Activated gamma-delta T cell treated with anti-CD3 and anti-CD28 coated beads, Interleukin-2, amount 50 U/mL, for 16 hours (primary cell): Measurements from ENCODE around the gene RNF126.
"Not testable (repeated sequence)": the region's sequence is repeated elsewhere in the genome, so short reads cannot be mapped to it uniquely, and the experiment has no call there.

Experiments
- DNase-seq: peaks from one replicate; pipeline ENCODE4 v3.0.0-alpha.2; 2020; ENCODE audit warnings: low read depth

RNF126 gene

DNA sequence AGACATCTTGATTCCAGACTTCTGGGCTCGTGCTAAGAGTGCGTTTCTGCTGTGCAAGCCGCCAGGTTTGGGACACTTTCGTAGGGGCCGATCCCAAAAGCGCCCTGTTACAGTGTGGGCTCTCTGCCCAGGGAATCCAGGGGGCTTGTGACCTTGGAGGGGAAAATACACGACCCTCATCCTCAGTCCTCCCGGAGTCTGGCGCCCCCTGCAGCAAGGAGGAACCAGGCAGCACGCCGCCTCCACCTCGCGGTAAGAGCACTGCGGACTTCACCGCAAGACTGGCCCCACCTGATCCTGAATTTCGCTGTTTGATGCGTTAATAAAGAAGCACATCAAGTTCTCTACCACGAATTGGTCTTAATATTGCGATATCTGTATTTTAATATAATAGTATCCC is 34.8 kb downstream of the RNF126 start:
- no peak for DNase-seq

DNA sequence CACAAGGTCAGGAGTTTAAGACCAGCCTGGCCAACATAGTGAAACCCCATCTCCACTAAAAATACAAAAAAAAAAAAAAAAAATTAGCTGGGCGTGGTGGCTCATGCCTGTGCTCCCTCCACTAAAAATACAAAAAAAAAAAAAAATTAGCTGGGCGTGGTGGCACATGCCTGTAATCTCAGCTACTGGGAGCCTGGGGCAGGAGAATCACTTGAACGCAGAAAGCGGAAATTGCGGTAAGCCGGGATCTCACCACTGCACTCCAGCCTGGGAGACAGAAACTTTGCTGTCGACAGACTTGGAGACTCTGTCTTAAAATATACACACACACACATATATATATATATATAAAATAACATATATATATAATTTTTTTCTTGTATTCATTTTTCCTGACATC is 36.4 kb downstream of the RNF126 start:
- DNase-seq, result not testable (repeated sequence)

DNA sequence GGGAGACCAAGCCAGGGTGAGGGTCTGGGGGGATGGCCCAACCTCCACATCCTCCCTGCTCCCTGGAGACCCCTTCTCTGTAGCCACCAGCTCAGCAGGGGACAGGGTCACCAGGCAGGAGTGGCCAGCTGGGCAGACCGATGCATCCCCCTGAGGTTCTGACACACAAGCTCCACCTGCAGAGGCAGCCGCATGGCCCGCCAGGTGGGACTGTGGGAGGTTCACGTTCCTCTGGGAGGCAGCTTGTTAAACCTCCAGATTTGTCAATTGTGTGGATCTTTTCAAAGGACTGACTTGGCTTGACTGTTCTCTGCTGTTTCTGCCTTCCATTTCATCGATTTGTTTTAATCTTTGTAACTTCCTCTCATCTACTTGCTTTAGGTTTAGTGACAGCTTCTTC is 37.8 kb downstream of the RNF126 start:
- no peak for DNase-seq

DNA sequence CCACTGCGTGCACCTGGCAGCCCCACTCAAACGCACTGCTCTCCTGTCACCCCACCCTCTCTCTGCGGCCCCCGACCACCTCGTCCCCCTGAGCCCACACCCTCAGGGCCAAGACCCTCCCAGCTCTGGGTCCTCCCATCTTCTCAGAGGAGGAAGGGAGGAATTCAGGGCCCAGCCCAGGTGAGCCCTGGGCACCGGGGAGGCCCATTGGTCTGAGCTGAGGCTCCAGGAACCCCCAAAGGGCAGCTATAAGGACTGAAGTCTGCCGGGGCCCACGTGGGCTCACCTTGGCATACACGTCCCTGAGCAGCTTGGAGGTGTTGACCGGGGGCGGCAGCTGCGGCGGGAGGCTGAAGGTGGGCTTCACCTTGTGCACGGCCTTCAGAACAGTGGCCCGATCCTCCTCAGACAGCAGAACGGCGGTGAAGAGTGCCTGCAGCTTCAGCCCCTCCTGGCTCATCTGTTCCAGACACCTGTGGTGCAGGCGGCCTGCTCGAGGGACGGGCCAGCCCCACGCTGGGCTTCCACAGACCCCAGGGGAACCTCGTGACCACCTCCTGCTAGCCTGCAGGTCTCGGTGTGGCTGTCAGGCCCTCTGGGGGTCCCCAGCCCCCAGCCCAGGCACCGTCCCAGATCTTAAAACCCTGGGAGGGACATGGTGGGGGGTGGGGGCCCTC is 38.4 kb downstream of the RNF126 start:
- DNase-seq, result no peak

DNA sequence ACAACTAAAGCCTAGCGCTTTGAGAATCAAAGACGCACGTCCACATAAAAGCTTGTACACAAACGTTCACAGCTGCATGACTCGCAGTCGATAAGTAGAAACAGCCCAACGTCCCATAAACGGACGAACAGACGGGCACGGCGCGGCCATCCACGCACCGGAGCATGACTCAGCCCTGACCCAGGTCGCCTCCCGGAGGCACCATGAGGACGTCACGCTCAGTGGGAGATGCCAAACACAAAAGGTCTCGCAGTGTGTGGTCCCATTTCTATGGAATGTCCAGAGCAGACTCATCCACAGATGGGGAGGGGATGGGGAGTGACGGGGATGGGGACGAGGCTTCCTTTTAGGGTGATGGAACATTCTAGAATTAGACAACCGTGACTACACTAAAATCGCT is 39.0 kb downstream of the RNF126 start:
- no peak for DNase-seq

DNA sequence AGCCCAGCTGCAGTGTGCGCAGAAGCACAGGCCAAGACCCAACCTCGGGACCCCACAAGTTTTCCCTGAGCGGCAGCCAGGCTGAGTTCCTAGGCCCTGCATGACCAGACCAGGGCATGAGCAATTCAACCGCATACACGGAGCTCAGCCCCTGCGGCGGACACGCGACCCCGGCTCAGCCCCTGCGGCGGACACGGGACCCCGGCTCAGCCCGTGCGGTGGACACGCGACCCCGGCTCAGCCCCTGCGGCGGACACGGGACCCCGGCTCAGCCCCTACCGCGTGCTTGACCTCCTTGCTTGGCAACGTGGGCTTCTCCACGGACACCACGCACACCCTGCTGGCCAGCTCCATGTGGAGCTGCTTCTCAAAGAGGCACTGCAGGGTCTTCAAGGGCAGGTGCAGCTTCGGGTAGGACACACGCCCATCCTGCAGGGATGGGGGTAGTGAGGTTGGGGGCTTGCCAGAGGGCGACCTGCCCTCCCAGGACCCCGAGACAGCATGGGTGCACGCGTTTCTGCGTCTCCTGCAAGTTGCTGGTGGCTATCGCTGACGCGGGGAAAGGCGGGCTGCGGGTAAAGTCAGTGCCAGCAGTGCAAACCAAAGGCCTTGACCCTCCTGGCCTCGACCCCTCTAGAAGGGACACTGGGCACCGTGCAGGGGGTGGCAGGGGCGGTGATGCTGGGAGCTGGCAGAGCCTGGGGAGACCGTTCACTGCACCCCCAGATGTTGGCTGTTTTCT is 39.7 kb downstream of the RNF126 start:
- no peak for DNase-seq

DNA sequence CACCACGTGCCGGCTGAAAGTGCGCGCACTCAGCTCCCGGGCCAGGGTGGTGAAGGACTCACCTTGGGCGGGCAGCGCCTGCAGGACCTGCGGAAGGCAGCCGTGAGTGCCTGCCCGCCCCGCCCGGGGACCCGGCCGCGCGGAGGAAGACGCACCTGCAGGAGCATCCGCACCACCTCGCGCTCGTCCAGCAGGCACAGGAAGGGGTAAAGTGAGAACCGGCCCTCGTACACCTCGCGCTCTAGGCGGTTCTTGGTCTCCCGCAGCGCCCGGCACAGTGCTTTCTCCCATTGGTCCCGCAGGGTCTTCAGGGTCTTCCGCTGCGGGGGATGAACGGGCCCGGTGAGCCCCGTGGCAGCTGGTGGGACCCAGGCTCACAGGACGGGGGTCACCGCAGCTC is 40.3 kb downstream of the RNF126 start:
- no peak for DNase-seq

DNA sequence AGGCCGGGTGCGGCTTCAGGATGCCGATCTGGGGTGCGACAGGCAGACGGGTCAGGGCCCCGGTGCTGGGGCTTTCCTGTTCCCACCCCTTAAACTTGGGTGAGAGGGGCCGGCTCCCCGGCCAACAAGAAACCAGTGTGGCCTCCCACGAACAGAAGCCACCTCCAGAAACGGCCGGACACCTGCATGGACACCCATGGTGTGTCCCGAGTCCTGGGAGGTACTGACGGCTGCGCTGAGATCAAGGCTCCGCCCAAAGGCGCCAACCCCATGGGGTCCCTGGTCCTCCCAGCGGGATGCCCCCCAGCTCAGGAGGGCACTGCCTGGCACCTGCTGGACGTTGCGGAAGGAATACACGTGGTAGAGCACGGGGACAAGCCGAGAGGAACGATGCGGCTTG is 41.2 kb downstream of the RNF126 start:
- DNase-seq, result no peak

DNA sequence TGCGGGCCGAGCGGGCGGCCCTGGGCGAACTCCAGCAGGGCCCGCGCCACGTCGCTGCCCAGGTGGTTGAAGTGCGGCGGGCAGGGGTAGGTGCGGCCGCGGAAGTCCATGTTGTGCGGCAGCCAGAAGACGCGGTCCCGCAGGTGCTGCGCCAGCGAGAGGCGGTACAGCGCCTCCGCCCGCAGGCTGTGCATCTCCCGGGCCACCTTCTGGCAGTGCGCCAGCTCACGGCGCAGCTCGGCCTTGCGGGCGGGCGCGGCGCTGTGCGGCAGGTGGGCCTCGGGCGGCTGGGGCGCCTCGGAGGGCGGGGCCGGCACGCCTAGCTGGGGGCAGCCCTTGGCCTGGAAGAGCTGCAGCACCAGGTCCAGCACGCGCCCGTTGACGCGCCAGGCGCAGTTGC is 41.8 kb downstream of the RNF126 start:
- DNase-seq, result not testable (repeated sequence)

DNA sequence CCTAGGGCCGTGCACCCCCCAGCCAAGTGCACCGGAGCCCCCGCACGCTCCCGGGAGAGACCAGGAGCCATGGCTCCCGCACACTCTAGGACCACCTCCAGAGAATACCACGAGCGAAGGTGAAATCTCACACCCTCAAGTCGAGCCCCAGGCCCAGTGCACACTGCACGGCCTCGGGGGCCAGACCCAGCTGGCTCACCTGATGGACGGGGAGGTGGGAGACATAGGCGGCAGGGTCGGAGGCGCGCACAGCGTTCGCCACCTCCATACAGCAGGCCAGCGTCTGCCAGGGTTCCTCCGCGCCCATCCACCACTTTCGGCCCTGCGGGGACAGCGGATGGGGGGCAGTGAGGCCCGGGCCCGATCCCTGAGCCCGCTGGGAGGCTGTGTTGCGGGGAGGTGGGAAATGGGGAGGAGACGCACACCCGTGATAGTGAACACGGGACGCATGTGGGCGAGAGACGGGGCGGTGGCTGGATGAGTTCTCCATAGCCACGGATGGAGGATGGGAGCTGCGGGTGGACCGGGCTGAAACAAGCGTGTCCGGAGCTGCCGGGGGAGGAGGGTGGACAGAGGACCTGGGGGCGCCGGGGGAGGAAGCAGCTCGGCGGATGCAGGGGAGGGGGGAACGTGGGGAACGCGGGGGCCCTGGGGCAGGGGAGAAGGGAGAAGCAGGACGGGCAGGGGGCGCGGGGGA is 42.7 kb downstream of the RNF126 start:
- no peak for DNase-seq

DNA sequence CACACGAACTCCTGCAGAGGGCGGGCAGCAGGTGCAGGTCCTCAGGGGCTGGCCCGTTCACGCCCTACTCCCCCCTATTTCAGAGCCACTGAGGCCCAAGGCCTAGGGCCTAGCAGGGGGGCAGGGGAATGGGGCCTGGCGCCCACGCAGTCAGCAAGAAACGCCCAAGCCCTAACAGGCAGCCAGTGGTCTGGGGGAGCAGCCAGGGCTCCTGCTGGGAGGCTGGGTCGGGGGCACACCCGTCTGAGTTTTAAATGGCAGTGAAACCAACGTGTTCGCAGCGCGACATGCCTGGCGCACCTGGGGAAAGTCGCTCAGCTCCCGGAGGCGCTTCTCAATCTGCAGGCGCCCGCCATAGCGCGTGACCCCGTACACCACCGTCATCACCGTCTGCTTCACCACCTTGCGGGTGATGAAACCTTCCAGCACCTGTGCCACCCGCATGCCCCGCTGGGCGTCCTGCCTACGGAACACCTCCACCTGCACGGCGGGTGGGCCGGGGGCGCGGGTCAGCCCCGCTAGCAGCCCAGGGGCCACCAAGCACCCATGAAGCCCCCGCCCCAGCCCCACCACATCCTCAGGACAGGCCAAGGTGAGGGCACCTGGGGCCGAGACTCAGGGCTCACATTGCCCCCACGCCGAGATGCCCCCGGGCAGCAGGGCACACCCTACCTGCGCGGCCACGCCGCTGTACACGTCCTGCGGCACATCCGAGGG is 43.6 kb downstream of the RNF126 start:
- DNase-seq, result no peak

DNA sequence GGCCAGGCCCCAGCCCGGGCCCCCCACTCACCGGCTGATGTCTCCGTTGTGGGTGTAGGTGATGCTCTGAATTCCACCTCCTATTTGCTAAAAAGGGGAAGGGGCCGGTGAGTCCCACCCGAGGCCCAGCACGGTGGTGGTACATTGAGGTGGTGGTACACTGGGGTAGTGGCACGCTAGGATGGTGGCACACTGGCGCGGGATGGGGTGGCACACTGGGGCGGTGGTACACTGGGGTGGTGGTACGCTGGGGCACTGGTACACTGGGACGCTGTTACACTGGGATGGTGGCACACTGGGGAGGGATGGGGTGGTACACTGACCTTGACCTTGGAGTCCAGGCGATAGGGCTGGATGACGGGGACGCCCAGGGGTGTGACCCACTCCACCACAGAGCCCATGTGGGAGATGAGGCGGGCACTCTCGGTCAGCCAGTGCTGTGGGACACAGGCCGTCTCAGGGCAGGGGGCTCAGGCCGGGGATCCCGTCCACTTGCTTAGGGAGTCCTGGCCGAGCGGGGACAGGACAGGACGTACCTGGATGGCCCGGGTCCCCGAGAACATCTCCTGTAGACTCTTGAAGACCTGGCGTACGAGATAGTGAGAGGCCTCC is 44.2 kb downstream of the RNF126 start:
- DNase-seq, result no peak

DNA sequence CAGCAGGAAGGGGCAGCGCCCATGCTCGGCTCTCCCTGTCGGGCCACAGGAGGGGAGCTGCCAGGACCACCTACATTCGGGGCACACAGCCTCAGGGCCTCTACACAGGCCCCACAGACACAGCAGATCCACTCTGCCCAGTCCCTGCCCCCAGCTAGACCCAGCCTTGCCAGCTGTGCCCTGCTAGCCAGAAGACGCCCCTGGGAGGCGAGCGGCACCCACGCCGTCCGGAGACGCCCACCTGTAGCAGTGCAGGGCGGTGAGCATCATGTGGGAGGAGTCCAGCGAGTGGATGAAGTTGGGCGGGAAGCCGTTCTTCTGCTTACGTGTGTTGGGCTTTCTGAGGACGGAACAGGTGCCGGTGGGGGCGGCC is 44.8 kb downstream of the RNF126 start:
- no peak for DNase-seq

DNA sequence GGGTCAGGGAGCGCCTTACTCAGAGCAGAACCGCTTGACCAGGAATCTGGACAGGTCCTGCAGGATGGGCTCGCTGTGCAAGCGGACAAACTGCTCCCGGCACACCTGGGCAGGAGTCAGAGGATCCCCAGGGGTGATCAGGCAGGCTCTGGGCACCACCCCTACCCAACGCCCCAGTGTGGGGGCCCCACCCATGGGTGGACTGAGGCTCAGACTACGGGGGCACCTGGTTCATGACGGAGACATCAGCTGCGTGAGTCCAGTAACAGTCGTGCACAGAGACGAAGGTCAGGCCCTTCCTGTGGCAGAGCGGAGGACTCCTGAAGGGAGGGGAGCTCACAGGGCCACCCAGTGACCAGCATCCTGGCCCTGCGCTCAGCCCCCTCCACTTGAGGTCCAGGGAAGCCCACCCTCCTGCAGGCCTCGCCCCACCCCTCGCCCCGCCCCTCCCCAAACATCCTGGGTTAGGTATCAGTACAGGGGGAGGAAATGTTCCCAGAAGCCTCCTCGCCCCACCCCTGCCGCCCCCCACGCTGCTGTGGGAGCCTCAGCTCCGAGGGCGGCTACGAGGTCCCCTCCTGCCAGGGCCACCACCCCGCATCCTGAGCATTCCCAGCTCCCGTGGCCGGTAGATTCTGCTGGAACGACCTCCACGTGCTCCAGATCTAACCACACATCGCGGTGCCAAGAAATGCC is 45.3 kb downstream of the RNF126 start:
- DNase-seq, result no peak

DNA sequence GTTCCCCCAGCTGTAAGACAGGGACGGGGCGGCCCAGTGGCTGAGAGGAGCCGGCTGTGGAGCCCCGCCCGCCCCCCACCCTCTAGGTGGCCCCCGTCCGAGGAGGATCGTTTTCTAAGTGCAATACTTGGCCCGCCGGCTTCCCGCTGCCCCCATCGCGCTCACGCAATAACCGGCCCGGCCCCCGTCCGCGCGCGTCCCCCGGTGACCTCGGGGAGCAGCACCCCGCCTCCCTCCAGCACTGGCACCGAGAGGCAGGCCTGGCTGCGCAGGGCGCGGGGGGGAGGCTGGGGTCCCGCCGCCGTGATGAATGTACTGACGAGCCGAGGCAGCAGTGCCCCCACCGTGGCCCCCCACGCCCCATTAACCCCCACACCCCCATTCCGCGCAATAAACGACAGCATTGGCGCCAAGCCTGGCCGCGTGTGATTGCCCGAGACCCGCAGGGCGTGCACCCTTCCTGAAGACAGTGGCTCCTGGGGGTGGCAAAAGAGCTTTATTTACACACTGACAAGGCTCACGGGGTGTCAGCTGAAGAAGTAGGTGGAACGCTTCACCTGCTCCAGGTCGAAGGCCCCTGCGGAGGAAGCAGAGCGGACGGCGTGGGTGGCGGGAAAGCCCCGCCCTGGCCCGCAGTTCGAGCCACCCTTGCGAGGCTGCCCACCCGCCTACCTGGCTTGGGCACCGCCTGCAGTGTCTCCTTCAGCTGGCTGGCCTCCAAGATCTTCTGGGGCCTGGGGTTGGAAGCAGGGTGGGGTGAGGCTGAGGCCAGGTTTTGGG is 46.1 kb downstream of the RNF126 start:
- no peak for DNase-seq

DNA sequence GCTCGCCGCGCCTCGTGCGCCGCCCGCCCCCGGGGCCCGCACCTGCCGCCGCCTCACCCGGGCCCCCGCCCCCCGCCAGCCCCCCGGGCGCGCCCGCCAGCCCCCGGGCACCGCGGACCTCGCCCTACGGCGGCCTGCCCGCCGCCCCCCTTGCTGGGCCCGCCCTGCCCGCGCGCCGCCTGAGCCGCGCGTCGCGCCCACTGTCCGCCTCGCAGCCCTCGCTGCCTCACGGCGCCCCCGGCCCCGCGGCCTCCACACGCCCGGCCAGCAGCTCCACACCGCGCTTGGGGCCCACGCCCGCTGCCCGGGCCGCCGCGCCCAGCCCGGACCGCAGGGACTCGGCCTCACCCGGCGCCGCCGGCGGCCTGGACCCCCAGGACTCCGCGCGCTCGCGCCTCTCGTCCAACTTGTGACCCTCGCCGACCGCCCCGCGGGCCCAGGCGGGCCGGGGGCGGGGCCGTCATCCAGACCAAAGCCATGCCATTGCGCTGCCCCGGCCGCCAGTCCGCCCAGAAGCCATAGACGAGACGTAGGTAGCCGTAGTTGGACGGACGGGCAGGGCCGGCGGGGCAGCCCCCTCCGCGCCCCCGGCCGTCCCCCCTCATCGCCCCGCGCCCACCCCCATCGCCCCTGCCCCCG is 46.8 kb downstream of the RNF126 start:
- no peak for DNase-seq

DNA sequence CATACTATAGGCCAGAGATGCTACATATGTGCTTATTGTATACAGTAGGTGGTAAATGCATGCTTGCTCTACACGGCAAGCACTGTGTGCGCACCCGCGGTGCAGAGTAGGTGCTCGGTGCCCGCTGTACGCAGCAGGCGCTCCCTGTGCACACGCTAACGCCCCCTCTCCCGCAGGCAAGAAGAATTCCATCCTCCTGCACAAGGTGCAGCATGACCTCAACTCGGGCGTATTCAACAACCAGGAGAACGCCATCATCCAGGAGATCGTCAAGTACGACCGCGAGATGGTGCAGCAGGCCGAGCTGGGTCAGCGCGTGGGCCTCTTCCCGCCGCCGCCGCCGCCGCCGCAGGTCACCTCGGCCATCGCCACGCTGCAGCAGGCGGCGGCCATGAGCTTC is 47.4 kb downstream of the RNF126 start:
- DNase-seq, result no peak

DNA sequence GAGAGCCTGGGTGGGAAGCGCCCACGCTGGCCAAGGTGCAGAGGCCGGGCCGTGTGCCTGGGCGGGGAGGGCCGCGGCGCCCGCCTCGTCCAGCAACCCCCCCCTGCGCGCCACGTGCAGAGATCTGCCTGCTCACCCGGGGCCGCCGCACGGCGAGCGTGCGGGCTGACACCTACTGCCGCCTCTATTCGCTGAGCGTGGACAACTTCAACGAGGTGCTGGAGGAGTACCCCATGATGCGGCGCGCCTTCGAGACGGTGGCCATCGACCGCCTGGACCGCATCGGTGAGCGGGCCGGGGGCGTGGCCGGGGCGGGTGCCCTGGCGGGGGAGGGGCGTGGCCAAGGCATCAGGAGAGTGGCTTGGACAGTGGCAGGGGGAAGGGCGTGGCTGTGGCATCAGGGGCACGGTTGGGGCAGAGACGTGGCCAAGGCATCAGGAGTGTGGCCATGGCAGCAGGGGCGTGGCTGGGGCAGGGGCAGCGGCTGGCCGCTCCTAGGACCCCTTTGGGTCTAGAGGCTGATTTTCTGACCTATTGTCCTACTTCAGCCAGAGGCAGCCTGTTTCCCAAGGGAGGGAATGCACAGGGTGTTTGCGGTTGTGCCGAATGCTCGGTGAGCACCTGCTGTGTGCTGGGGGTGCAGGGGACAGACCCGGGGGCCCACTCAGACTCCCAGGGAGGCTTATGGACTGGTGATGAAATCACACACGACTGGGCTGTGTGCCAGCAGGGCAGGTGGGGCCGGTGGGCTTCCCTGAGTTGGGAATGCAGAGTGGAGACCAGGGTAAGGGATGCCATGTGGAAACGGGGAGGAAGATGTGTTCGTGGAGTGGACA is 49.1 kb downstream of the RNF126 start:
- DNase-seq, result no peak

DNA sequence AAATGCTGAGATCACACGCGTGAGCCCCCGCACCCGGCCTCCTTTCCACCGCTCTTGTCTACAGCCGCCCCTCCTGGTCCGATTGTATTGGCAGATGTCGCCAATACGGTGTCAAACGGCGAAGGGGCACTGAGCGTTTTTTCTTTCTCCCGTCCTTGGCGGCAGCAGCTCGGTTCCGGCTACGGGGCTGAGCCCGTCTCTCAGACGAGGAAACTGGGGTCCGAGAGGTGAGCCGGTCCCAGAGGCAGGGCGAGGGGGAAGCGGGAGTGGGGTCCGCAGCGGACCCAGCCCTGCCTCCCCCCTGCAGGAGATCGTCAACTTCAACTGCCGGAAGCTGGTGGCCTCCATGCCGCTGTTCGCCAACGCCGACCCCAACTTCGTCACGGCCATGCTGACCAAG is 50.1 kb downstream of the RNF126 start:
- DNase-seq, result no peak
